RWPE2 (cell line): ENCODE data around the gene RPA3.

ENCODE experiments used
- ATAC-seq: fragments of 200-7000 bp; cut with Tn5 transposase; 3 replicates; pipeline ENCODE4 v1.9.1; 2021; ENCODE audit warnings: low read depth
- DNase-seq: peaks from one replicate; pipeline ENCODE4 v3.0.0-alpha.2; 2020; ENCODE audit warnings: low spot score
- H3K27ac ChIP-seq: fragments of 450-650 bp; 2 replicates; pipeline ENCODE4 v1.5.1; 2017; ENCODE audit warnings: mild to moderate bottlenecking; ENCODE audit not compliant: poor library complexity, severe bottlenecking
- H3K27me3 ChIP-seq: fragments of 250-450 bp; sonication (Bioruptor Pico); 2 replicates; pipeline ENCODE4 v1.5.1; 2021; ENCODE audit warnings: mild to moderate bottlenecking, moderate library complexity; ENCODE audit not compliant: insufficient read depth, poor library complexity, severe bottlenecking
- H3K36me3 ChIP-seq: fragments of 250-450 bp; sonication (Bioruptor Pico); 2 replicates; pipeline ENCODE4 v1.5.1; 2020; ENCODE audit warnings: low read depth, mild to moderate bottlenecking, moderate library complexity
- H3K4me1 ChIP-seq: fragments of 250-450 bp; sonication (Bioruptor Pico); 2 replicates; pipeline ENCODE4 v1.5.1; 2021; ENCODE audit warnings: mild to moderate bottlenecking, moderate library complexity; ENCODE audit not compliant: insufficient read depth, poor library complexity, severe bottlenecking
- H3K4me3 ChIP-seq: fragments of 250-450 bp; sonication (Bioruptor Pico); 2 replicates; pipeline ENCODE4 v1.5.1; 2021; ENCODE audit warnings: mild to moderate bottlenecking, moderate library complexity; ENCODE audit not compliant: severe bottlenecking
- H3K9me3 ChIP-seq: fragments of 250-450 bp; sonication (Bioruptor Pico); 2 replicates; pipeline ENCODE4 v1.5.1; 2021; ENCODE audit warnings: mild to moderate bottlenecking, moderate library complexity; ENCODE audit not compliant: severe bottlenecking
- TF ChIP-seq, protein P1 (sequence below): fragments of 450-650 bp; IDR thresholded peaks from one replicate; pipeline ENCODE4 v1.5.1; 2017; ENCODE audit warnings: mild to moderate bottlenecking, moderate library complexity; ENCODE audit not compliant: poor library complexity, severe bottlenecking

Gene RPA3

GRCh38 chr7:7742223-7742622 lies 23.8 kb upstream of the RPA3 start:
- Histone ChIP-seq H3K4me3 (no peak overlapping the region), H3K36me3 (no peaks in the 10 kb centered on the region), H3K9me3 (no peaks in the 10 kb centered on the region), H3K27me3 (no peaks in the 10 kb centered on the region), H3K27ac (no peak overlapping the region), H3K4me1 (no peaks in the 10 kb centered on the region)
- ATAC-seq: no peak
- DNase-seq: no peak
- TF ChIP-seq, protein P1, sequence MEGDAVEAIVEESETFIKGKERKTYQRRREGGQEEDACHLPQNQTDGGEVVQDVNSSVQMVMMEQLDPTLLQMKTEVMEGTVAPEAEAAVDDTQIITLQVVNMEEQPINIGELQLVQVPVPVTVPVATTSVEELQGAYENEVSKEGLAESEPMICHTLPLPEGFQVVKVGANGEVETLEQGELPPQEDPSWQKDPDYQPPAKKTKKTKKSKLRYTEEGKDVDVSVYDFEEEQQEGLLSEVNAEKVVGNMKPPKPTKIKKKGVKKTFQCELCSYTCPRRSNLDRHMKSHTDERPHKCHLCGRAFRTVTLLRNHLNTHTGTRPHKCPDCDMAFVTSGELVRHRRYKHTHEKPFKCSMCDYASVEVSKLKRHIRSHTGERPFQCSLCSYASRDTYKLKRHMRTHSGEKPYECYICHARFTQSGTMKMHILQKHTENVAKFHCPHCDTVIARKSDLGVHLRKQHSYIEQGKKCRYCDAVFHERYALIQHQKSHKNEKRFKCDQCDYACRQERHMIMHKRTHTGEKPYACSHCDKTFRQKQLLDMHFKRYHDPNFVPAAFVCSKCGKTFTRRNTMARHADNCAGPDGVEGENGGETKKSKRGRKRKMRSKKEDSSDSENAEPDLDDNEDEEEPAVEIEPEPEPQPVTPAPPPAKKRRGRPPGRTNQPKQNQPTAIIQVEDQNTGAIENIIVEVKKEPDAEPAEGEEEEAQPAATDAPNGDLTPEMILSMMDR: peak; percentile 11

DNA sequence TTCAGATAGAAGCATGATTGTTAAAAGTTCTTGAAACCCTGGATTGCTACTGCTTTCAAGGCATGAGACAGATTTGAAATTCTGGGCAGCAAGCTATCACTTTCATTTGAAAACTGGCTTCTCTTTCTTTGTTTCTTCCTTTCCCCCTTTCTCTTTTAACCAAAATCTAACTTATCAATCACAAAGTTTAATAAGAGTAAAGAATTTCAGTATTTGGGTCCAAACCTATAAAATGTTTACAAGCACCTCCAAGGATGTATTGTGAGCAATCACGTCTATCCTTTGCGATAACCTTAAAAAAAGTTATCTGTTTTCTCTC lies 21.6 kb upstream of the RPA3 start:
- no peak for DNase-seq
- Histone ChIP-seq H3K27ac (no peak overlapping the region), H3K36me3 (no peaks in the 10 kb centered on the region), H3K9me3 (no peaks in the 10 kb centered on the region), H3K4me3 (no peak overlapping the region), H3K27me3 (no peaks in the 10 kb centered on the region), H3K4me1 (no peaks in the 10 kb centered on the region)
- TF ChIP-seq, protein P1: no peak
- ATAC-seq: no peak

DNA sequence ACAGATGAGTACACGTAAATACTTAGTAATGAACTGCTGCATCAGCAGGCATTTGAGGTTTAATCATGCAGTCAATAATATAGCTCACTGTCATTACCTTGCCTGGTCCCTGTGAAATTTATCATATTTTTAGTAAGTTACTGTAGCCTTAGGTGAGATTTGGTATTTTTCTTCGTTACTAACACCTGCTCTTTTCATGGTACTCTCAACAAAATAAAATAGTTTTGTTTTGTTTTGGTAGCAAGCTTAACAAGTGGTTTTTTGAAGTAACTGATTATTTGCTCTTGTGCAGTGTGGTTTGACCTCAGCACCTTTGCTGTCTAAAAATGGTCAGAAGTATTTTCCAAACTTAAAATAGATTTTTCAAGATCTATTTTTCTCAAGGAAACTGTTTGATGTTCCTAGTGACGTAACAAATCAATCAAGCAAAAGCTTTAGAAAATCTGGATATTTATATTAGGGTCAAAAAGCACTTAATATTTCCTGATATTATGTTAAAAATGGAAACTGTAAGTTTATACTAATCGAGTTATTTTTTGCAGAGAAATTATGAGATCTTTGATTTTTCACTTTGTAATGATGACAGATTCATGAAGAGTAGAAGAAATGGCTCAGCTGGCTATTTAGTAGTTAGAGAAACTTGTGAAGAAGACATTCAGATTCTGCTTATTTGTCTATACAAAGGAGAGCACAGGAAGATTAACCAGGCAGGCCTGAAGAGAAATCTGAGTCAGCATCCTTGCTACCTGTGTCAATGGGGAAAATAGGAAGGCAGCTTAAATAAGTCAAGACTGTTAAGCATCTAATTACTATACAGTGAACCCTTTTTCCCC lies 21.0 kb upstream of the RPA3 start:
- H3K27me3 ChIP-seq: no peaks in the 10 kb centered on the region
- no peaks in the 10 kb centered on the region for H3K36me3 ChIP-seq
- no peak for DNase-seq
- ATAC-seq: no peak
- no peaks in the 10 kb centered on the region for H3K4me1 ChIP-seq
- TF ChIP-seq, protein P1: no peak
- no peak overlapping the region for H3K4me3 ChIP-seq
- no peak overlapping the region for H3K27ac ChIP-seq
- no peaks in the 10 kb centered on the region for H3K9me3 ChIP-seq

DNA sequence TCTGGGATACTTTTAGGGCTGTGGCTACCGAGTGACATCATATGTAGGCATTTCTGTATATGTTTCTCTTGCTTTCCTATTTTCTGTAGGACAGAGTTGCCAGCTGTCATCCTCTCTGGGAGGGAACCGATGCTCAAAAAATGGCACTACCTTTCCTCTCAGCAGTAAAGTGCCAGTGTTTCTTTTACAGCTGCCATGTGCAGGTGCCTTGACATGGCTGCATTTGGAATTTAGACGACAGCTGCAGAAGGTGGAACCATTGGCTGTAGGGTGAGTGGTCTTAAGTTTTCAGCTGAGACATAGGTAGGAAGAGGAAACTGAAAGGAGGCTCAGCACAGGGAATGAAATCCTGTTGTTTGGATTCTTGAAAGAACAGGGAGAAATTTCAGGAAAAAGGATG lies 20.2 kb upstream of the RPA3 start:
- DNase-seq: no peak
- TF ChIP-seq, protein P1: no peak
- no peaks in the 10 kb centered on the region for H3K27me3 ChIP-seq
- H3K4me1 ChIP-seq: no peaks in the 10 kb centered on the region
- no peak for ATAC-seq
- H3K36me3 ChIP-seq: no peaks in the 10 kb centered on the region
- no peak overlapping the region for H3K4me3 ChIP-seq
- no peaks in the 10 kb centered on the region for H3K9me3 ChIP-seq
- H3K27ac ChIP-seq: no peak overlapping the region

DNA sequence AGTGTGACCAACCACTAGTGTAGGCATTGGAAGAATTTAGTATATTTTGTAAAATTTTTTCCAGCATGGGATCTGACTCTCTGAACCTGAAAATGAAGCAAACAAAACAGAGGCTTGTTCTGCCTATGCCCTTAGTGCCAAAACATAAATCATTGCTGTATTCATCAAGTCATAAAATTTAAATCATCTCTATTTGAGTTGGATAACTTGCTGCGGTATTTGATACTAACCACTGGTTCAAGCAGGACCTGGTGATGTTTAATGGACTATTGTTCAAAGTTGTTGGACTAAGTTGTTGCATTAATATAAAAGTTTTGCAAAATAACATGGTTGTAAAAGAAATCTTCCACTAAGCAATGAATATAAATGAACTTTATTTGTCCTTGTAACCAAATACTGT lies 19.8 kb upstream of the RPA3 start:
- no peaks in the 10 kb centered on the region for H3K9me3 ChIP-seq
- H3K27me3 ChIP-seq: no peaks in the 10 kb centered on the region
- H3K36me3 ChIP-seq: no peaks in the 10 kb centered on the region
- no peak overlapping the region for H3K27ac ChIP-seq
- TF ChIP-seq, protein P1: no peak
- ATAC-seq (no peak), DNase-seq (no peak)
- H3K4me3 ChIP-seq: no peak overlapping the region
- H3K4me1 ChIP-seq: no peaks in the 10 kb centered on the region
